ENCODE data around the gene HPGDS. TPM values are rescaled to one million over a fixed set of nuclear protein-coding genes. Genes with fewer than 3 reads are reported as not detected.

HPGDS gene
- polyA plus RNA-seq, 1 of the 3 experiments (the other 2 are of a cell fraction), result not detected

DNA sequence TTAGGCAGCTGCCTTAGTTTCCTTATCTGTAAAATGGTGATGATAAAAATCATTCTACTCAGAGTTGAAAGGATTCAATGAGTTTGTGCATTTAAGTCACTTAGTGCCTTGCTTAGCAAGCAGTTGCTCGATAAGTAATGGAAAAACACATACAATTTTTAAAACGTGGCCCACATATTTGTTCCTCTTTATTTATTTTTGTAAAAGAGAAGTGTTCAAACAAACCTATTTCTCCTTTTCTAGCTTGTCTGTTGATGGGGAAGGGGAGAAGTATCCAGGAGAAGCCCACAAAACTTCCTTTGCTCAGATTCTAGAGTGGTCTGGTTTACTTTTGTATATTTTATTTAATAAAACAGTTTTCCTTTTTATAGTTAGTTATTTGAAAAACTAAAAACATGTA is 3.3 kb upstream of the HPGDS start:
- Histone ChIP-seq H2AFZ (ENCODE audit: low read depth) (no peak overlapping the region), H3F3A (replicated peaks; ENCODE audit: insufficient read depth) (no peaks in the 10 kb centered on the region), H3K27ac (ENCODE audit: low read depth in 2 of 2, low read length in 1 of 2) (no peak overlapping the region), H3K4me3 (ENCODE audit: low read depth in 2 of 2, low read length in 1 of 2) (no peak overlapping the region), H3K27me3 (ENCODE audit: insufficient read depth) (no peaks in the 10 kb centered on the region), H3K4me2 (no peak overlapping the region), H3K9me2 (no peaks in the 10 kb centered on the region), H3K4me1 (ENCODE audit: control insufficient read depth in 1 of 2, insufficient read depth in 2 of 2, low read depth in 1 of 2, low read length in 1 of 2) (no peaks in the 10 kb centered on the region; a peak in 2 of 4 replicates), H3K9me3 (no peaks in the 10 kb centered on the region), H3K36me3 (replicated peaks in 1 of 2; ENCODE audit: control insufficient read depth in 1 of 2, insufficient read depth in 2 of 2, low read length in 1 of 2) (no peaks in the 10 kb centered on the region), H3K79me2 (ENCODE audit: insufficient read depth) (no peaks in the 10 kb centered on the region), H4K20me1 (ENCODE audit: insufficient read depth) (no peaks in the 10 kb centered on the region), H3K9ac (no peak overlapping the region)
- 50% methylated on average over 2 of the region's 2 CpGs for WGBS (ENCODE audit: low lambda C conversion rate)
- ChIA-PET POLR2A (no interaction called here), CTCF (no interaction called here)
- TF ChIP-seq RAD21 (IDR thresholded peaks at IDR 0.05; ENCODE audit: low read length) (no peak), TCF12 (IDR thresholded peaks at IDR 0.05) (no peak), FOXJ3 (CRISPR knock-in tag; IDR thresholded peaks at IDR 0.05) (no peak), FOSL2 (IDR thresholded peaks at IDR 0.05; ENCODE audit: borderline replicate concordance, low read depth) (no peak), YY1 (IDR thresholded peaks at IDR 0.05; ENCODE audit: low read depth) (no peak), TEAD4 (IDR thresholded peaks at IDR 0.05; ENCODE audit: borderline replicate concordance, insufficient read depth) (no peak), EP300 (IDR thresholded peaks at IDR 0.05; ENCODE audit: borderline replicate concordance in 1 of 2, low read depth in 1 of 2, low read length in 1 of 2) (no peak), NRF1 (IDR thresholded peaks at IDR 0.05; ENCODE audit: low read depth, low read length) (no peak), GABPA (IDR thresholded peaks at IDR 0.05; ENCODE audit: low read depth) (no peak), RXRA (IDR thresholded peaks at IDR 0.05; ENCODE audit: borderline replicate concordance, low read depth) (no peak), USF2 (IDR thresholded peaks at IDR 0.05; ENCODE audit: borderline replicate concordance, low read depth, low read length) (no peak)
- TF ChIP-seq, protein P1, sequence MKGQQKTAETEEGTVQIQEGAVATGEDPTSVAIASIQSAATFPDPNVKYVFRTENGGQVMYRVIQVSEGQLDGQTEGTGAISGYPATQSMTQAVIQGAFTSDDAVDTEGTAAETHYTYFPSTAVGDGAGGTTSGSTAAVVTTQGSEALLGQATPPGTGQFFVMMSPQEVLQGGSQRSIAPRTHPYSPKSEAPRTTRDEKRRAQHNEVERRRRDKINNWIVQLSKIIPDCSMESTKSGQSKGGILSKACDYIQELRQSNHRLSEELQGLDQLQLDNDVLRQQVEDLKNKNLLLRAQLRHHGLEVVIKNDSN (IDR thresholded peaks at IDR 0.05; ENCODE audit: borderline replicate concordance, low read depth), result no peak
- TF ChIP-seq, protein P2, sequence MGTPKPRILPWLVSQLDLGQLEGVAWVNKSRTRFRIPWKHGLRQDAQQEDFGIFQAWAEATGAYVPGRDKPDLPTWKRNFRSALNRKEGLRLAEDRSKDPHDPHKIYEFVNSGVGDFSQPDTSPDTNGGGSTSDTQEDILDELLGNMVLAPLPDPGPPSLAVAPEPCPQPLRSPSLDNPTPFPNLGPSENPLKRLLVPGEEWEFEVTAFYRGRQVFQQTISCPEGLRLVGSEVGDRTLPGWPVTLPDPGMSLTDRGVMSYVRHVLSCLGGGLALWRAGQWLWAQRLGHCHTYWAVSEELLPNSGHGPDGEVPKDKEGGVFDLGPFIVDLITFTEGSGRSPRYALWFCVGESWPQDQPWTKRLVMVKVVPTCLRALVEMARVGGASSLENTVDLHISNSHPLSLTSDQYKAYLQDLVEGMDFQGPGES (IDR thresholded peaks at IDR 0.05; ENCODE audit: low read depth, low read length), result no peak
- no peak for DNase-seq

DNA sequence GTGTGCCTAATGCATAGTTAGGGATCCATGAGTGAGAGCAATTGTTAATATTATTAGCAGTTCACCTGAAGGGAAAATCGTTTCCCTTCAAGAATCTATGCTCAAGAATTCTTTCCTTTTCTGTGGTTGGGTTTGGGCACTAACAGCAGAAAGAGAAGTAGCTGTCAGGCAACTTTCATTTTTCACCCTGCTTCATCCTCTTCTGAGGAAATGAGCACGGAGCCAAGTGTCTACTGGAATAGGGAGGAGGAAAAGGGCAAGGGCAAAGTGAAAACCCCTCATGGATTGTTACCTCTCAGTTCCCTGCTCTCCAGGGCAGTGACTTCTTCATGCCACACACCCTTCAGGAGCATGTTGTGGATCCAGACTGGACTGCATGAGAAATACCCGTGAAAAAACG is 2.6 kb upstream of the HPGDS start:
- Histone ChIP-seq H3K27ac (ENCODE audit: low read depth in 2 of 2, low read length in 1 of 2) (no peak overlapping the region), H2AFZ (ENCODE audit: low read depth) (no peak overlapping the region), H3K27me3 (ENCODE audit: insufficient read depth) (no peaks in the 10 kb centered on the region), H3K36me3 (replicated peaks in 1 of 2; ENCODE audit: control insufficient read depth in 1 of 2, insufficient read depth in 2 of 2, low read length in 1 of 2) (no peaks in the 10 kb centered on the region), H4K20me1 (ENCODE audit: insufficient read depth) (no peaks in the 10 kb centered on the region), H3K4me2 (no peak overlapping the region), H3K9ac (no peak overlapping the region), H3F3A (replicated peaks; ENCODE audit: insufficient read depth) (no peaks in the 10 kb centered on the region), H3K9me2 (no peaks in the 10 kb centered on the region), H3K9me3 (no peaks in the 10 kb centered on the region), H3K4me3 (ENCODE audit: low read depth in 2 of 2, low read length in 1 of 2) (no peak overlapping the region), H3K4me1 (ENCODE audit: control insufficient read depth in 1 of 2, insufficient read depth in 2 of 2, low read depth in 1 of 2, low read length in 1 of 2) (no peaks in the 10 kb centered on the region; a peak in 2 of 4 replicates), H3K79me2 (ENCODE audit: insufficient read depth) (no peaks in the 10 kb centered on the region)
- ChIA-PET POLR2A (no interaction called here), CTCF (no interaction called here)
- DNase-seq, result no peak
- WGBS (ENCODE audit: low lambda C conversion rate), result 73% methylated on average over 4 of the region's 4 CpGs
- no peak for TF ChIP-seq FOSL2 (IDR thresholded peaks at IDR 0.05; ENCODE audit: borderline replicate concordance, low read depth)
- TF ChIP-seq MEF2A (IDR thresholded peaks at IDR 0.05; ENCODE audit: borderline replicate concordance, low read depth), result no peak
- no peak for TF ChIP-seq CHD2 (IDR thresholded peaks at IDR 0.05; ENCODE audit: low read length, partially characterized antibody)
- TF ChIP-seq, protein P3, sequence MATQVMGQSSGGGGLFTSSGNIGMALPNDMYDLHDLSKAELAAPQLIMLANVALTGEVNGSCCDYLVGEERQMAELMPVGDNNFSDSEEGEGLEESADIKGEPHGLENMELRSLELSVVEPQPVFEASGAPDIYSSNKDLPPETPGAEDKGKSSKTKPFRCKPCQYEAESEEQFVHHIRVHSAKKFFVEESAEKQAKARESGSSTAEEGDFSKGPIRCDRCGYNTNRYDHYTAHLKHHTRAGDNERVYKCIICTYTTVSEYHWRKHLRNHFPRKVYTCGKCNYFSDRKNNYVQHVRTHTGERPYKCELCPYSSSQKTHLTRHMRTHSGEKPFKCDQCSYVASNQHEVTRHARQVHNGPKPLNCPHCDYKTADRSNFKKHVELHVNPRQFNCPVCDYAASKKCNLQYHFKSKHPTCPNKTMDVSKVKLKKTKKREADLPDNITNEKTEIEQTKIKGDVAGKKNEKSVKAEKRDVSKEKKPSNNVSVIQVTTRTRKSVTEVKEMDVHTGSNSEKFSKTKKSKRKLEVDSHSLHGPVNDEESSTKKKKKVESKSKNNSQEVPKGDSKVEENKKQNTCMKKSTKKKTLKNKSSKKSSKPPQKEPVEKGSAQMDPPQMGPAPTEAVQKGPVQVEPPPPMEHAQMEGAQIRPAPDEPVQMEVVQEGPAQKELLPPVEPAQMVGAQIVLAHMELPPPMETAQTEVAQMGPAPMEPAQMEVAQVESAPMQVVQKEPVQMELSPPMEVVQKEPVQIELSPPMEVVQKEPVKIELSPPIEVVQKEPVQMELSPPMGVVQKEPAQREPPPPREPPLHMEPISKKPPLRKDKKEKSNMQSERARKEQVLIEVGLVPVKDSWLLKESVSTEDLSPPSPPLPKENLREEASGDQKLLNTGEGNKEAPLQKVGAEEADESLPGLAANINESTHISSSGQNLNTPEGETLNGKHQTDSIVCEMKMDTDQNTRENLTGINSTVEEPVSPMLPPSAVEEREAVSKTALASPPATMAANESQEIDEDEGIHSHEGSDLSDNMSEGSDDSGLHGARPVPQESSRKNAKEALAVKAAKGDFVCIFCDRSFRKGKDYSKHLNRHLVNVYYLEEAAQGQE (IDR thresholded peaks at IDR 0.05; ENCODE audit: low read depth, low read length), result no peak
- no peak for TF ChIP-seq NRF1 (IDR thresholded peaks at IDR 0.05; ENCODE audit: low read depth, low read length)
- no peak for TF ChIP-seq TAF1 (IDR thresholded peaks at IDR 0.05; ENCODE audit: borderline replicate concordance, low read depth, low read length)
- TF ChIP-seq TEAD4 (IDR thresholded peaks at IDR 0.05; ENCODE audit: borderline replicate concordance, insufficient read depth), result no peak
- TF ChIP-seq NFIC (IDR thresholded peaks at IDR 0.05; ENCODE audit: borderline replicate concordance), result no peak
- TF ChIP-seq TCF12 (IDR thresholded peaks at IDR 0.05), result no peak
- TF ChIP-seq SIN3A (IDR thresholded peaks at IDR 0.05; ENCODE audit: borderline replicate concordance, low read depth, low read length), result no peak
- no peak for TF ChIP-seq RXRA (IDR thresholded peaks at IDR 0.05; ENCODE audit: borderline replicate concordance, low read depth)
- no peak for TF ChIP-seq RFX5 (IDR thresholded peaks at IDR 0.05; ENCODE audit: low read length)

Measured in SK-N-SH (cell line).